ENCODE results near the gene C12orf75.

DNA sequence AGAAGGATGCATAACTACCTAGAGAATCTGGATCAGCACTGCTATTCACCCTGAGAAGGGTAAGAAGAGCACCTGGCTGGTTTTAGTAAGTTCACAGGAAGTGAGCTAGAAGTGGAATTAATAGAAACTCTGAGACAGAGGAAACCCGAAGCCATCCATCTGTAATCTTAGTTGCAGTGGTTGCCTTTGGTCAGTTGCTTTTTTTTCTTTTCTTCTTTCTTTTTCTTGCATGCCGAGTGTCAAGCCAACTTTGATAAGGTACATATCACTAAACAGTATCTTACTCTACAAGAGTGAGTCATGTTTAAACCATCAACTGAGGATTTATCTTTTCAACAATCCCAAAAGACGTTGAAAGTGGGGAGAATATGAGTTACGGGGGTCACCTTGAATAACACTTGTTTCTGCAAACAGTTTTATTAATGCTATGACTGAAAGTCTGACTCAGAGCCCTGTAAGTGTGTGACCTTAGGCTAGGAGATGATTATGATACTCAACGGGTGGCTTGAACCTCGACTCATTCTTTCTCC is 26.7 kb downstream of the C12orf75 start:
- TF ChIP-seq POLR2AphosphoS5 (IDR thresholded peaks at IDR 0.05; ENCODE audit: insufficient read depth in 1 of 2, low read depth in 1 of 2) (no peak), POLR2A (IDR thresholded peaks at IDR 0.05) (no peak)
- TF ChIP-seq, protein P1, sequence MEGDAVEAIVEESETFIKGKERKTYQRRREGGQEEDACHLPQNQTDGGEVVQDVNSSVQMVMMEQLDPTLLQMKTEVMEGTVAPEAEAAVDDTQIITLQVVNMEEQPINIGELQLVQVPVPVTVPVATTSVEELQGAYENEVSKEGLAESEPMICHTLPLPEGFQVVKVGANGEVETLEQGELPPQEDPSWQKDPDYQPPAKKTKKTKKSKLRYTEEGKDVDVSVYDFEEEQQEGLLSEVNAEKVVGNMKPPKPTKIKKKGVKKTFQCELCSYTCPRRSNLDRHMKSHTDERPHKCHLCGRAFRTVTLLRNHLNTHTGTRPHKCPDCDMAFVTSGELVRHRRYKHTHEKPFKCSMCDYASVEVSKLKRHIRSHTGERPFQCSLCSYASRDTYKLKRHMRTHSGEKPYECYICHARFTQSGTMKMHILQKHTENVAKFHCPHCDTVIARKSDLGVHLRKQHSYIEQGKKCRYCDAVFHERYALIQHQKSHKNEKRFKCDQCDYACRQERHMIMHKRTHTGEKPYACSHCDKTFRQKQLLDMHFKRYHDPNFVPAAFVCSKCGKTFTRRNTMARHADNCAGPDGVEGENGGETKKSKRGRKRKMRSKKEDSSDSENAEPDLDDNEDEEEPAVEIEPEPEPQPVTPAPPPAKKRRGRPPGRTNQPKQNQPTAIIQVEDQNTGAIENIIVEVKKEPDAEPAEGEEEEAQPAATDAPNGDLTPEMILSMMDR (IDR thresholded peaks at IDR 0.05): no peak
